Kidney glomerular epithelial cell (primary cell): ENCODE data around the gene METTL23.

Source experiments
- DNase-seq: peaks from one replicate; lab custom pipeline; 2025; lab: John Stamatoyannopoulos, UW

The METTL23 gene

GRCh38 chr17:76726776-76727718 lies at the start of gene METTL23:
Gene METTL23, plus strand, starts transcription at chr17:76726839. Its CDS starts 2,872 bp downstream, at chr17:76729711.
- DNase-seq: peak; percentile 21

GRCh38 chr17:76677406-76677805 lies 49.2 kb upstream of the METTL23 start:
- DNase-seq: no peak

GRCh38 chr17:76678330-76678729 lies 48.3 kb upstream of the METTL23 start:
- DNase-seq: no peak

GRCh38 chr17:76679239-76679638 lies 47.4 kb upstream of the METTL23 start:
- DNase-seq: no peak

GRCh38 chr17:76681222-76682137 lies 45.2 kb upstream of the METTL23 start:
- peak; percentile 37 for DNase-seq

GRCh38 chr17:76682296-76682695 lies 44.3 kb upstream of the METTL23 start:
- DNase-seq: no peak

GRCh38 chr17:76683011-76683755 lies 43.5 kb upstream of the METTL23 start:
- no peak for DNase-seq

- no peak for DNase-seq
Measured at GRCh38 chr17:76683921-76684745, 42.5 kb upstream of the METTL23 start.

GRCh38 chr17:76684756-76685155 lies 41.9 kb upstream of the METTL23 start:
- DNase-seq: no peak

- no peak for DNase-seq
Measured at GRCh38 chr17:76685366-76685765, 41.3 kb upstream of the METTL23 start.

- no peak for DNase-seq
Measured at GRCh38 chr17:76685846-76686245, 40.8 kb upstream of the METTL23 start.

- no peak for DNase-seq
Measured at GRCh38 chr17:76686538-76687297, 39.9 kb upstream of the METTL23 start.

- no peak for DNase-seq
Measured at GRCh38 chr17:76687298-76688164, 39.1 kb upstream of the METTL23 start.

GRCh38 chr17:76688165-76688622 lies 38.4 kb upstream of the METTL23 start:
- no peak for DNase-seq

- DNase-seq: no peak
Measured at GRCh38 chr17:76689859-76690258, 36.8 kb upstream of the METTL23 start.

GRCh38 chr17:76690596-76691280 lies 35.9 kb upstream of the METTL23 start:
- no peak for DNase-seq

- DNase-seq: no peak
Measured at GRCh38 chr17:76691379-76692191, 35.1 kb upstream of the METTL23 start.
